Measurements from ENCODE around the gene CCDC116.
A peak's percentile ranks its signal among the peaks of the same experiment; 100 is the strongest.
"Not testable (repeated sequence)": the region's sequence is repeated elsewhere in the genome, so short reads cannot be mapped to it uniquely, and the experiment has no call there.

CCDC116 gene

GRCh38 chr22:21652010-21652546 lies 19.5 kb downstream of the CCDC116 start:
- DNase-seq (ENCODE audit: low spot score): peak; percentile 72

- DNase-seq (ENCODE audit: low spot score): no peak
Measured at GRCh38 chr22:21652547-21653545, 20.3 kb downstream of the CCDC116 start.

- DNase-seq (ENCODE audit: low spot score): no peak
Measured at GRCh38 chr22:21657020-21657359, 24.4 kb downstream of the CCDC116 start.

- no peak for DNase-seq (ENCODE audit: low spot score)
Measured at GRCh38 chr22:21657360-21658032, 24.9 kb downstream of the CCDC116 start.

- no peak for DNase-seq (ENCODE audit: low spot score)
Measured at GRCh38 chr22:21659864-21660525, 27.4 kb downstream of the CCDC116 start.

DNA sequence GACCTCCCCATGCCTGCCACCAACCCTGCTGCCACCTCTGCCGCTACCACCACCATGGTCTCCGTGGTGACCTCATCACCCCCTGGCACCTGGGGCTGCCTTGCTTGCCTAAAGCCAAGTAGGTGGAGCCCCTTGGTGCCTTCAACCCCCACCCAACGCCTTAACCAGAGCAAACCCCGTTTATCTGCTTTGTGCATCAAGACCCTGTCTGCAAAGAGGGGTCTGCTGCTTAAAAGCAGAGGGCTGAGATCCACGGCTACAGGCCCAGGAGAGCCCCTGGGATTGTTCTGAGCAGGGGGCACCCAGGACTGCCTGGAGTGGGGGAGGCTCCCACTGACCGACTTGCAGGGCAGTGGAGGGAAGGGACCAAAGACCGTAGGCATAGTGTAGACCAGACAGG lies 28.3 kb downstream of the CCDC116 start:
- no peak for DNase-seq (ENCODE audit: low spot score)

- no peak for DNase-seq (ENCODE audit: low spot score)
Measured at GRCh38 chr22:21661991-21662390, 29.4 kb downstream of the CCDC116 start.

DNA sequence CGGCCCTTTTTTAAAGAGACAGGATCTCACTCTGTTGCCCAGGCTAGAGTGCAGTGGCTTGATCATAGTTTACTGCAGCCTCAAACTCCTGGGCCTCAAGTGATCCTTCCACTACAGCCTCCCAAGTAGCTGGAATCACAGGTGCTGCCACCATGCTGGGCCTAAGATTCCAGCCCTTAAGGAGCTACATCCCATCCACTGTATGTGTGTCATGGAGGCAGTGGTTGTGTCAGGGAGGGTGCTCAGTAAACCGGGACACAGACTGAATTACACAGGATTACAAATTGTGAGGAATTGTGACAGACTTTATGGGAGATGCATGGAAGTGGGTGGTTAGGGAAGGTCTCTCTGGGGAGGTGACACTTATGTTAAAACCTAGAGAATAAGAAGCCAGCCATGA lies 31.2 kb downstream of the CCDC116 start:
- no peak for DNase-seq (ENCODE audit: low spot score)

DNA sequence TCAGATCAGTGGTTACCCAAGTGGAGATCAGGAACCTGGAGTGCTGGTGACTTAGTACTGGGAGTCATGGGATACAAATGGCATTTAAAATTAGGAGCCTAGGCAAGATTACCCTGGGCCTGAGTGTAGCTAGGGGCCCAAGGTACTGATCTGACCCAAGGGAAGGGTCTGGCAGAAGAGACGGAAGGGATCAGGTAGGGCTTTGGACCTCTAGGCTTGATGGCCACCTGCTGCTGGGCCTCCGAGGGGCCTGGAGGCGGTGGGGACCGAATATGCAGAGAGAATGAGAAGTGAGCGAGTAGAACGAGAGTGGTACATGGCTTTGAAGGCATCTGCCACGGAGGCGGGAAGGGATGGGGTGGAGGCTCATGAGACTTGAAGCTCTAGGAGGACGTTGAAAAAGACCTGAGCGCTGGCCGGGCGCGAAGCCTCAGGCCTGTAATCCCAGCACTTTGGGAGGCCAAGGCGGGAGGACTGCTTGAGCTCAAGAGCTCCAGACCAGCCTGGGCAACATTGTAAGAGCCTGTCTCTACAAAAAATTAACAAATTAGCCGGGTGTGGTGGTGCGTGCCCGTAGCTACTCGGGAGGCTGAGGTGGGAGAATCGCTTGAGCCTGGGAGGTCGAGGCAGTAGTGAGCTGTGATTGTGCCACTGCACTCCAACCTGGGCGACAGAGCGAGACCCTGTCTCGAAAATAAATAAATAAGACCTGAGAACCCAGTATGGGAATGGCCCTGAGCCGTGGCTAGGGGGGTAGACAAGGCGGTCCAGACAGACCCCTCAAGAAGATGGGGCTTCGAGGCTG lies 32.7 kb downstream of the CCDC116 start:
- DNase-seq (ENCODE audit: low spot score): no peak

- no peak for DNase-seq (ENCODE audit: low spot score)
Measured at GRCh38 chr22:21666786-21667185, 34.2 kb downstream of the CCDC116 start.

GRCh38 chr22:21669026-21669425 lies 36.5 kb downstream of the CCDC116 start:
- DNase-seq (ENCODE audit: low spot score): no peak

- DNase-seq (ENCODE audit: low spot score): no peak
Measured at GRCh38 chr22:21672107-21672629, 39.6 kb downstream of the CCDC116 start.

GRCh38 chr22:21673534-21674321 lies 41.2 kb downstream of the CCDC116 start:
- DNase-seq (ENCODE audit: low spot score): no peak

DNA sequence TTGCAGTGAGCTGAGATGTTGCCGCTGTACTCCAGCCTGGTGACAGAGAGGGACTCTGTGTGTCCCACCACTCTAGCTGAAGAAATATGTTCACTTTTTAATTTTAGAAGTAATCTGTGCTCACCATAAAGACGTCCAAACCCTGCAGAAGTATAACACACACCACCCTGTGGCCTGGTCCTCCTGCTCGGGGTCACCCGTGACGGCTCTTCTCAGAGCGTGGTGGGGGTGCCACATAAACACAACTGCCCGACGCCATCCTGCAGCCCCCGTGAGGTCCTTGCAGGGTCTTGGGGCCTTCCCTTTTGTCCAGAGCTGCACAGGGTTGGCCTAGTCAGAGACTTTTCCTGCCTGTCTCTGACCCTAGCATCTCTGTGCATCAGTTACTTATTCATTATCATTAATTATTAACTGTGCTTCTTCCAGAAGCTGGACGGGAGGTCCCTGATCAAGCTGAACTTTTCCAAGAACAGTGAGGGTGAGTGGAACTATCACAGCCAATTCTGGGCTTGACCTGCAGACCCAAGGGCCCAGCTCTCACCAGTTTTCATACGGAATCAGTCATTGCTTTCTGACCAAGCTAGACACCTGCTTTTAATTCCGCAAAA lies 42.2 kb downstream of the CCDC116 start:
- no peak for DNase-seq (ENCODE audit: low spot score)

DNA sequence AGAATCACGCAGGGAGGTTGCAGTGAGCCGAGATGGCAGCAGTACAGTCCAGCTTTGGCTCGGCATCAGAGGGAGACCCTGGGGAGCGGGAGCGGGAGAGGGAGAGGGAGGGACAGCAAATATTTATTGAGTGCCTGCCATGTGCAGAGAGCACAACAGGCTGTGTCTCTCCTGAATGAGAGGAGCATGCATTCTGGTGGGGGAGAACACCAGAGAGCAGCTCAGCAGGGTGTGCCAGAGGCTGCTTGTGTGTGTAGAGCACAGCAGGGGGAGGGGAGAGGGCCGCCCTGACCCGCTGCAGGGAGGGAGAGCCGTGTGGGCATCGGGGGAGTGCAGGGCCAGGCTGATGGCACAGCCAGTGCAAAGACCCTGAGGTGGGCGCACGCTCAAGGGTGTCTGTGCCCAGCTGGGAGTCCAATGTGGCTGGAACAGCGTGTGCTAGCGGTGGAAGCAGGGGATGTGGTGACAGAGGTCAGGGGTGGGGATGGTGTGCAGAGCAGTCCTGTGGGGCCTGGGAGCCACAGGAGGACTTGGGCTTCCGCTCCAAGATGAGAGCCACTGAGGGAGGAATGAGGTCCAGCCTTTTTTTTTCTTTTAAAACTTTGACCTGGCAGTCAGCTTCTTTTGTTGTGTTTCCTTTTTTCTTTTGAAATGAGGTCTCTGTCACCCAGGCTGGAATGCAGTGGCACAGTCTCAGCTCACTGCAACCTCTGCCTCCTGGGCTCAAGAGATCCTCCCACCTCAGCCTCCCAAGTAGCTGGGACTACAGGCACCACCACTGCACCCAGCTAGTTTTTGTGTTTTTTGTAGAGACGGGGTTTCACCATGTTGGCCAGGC lies 45.3 kb downstream of the CCDC116 start:
- no peak for DNase-seq (ENCODE audit: low spot score)

GRCh38 chr22:21678842-21679241 lies 46.3 kb downstream of the CCDC116 start:
- DNase-seq (ENCODE audit: low spot score): not testable (repeated sequence)

GRCh38 chr22:21679383-21679782 lies 46.8 kb downstream of the CCDC116 start:
- DNase-seq (ENCODE audit: low spot score): no peak

DNA sequence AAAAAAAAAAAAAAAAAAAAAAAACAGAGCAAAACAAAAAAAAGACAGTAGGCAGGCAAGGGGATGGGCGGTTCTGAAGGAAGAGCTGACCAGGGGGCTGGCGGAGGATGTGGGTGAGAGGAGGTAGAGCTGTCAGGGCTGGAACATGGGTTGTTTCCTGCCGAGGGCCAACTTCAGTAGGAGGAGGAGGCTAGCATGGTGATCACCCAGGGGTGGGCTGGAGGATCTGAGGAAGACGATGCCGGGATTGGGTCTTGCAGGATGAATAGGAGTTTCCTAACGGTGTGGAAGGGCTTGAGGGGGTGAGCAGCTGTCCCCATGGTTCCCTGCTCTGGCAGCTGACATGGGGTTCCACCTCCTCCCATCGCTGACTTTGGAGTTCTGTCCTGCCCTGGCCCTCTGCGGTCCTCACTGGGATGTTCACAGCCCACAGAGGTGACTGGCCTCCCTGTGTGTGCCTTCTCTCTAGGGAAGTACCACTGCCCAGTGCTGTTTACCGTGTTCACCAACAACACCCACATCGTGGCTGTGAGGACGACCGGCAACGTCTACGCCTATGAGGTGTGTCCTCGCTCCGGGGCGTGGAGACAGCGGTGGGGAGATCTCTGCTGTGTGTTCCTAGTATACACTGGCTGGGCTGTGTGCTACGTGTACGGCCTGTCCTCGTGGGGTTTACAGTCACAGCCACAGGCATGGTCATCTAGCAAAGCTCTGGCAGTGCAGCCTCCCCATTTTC lies 48.4 kb downstream of the CCDC116 start:
- DNase-seq (ENCODE audit: low spot score): no peak
